Endothelial cell of umbilical vein (primary cell): Measurements from ENCODE around the gene LZIC.

Experiments
- EZH2 ChIP-seq: IDR thresholded peaks from 2 replicates; pipeline ENCODE4 v1.6.1; 2012; ENCODE audit warnings: borderline replicate concordance, low read depth, mild to moderate bottlenecking, moderate library complexity, low read length, inconsistent platforms; ENCODE audit not compliant: severe bottlenecking
- MAX ChIP-seq: IDR thresholded peaks from 2 replicates; pipeline ENCODE4 v1.6.1; 2011; ENCODE audit not compliant: insufficient read depth, insufficient read length
- POLR2A ChIP-seq: IDR thresholded peaks from 2 replicates; pipeline ENCODE4 v1.6.1; 2012; ENCODE audit warnings: low read depth, mild to moderate bottlenecking, control low read depth, low read length
- POLR2AphosphoS5 ChIP-seq: IDR thresholded peaks from 2 replicates; pipeline ENCODE4 v1.6.1; 2012; ENCODE audit warnings: low read depth, mild to moderate bottlenecking, control low read depth, low read length, moderate library complexity; ENCODE audit not compliant: insufficient read depth

- TF ChIP-seq POLR2AphosphoS5 = no peak
- TF ChIP-seq POLR2A = no peak
- no peak for TF ChIP-seq MAX
- no peak for TF ChIP-seq EZH2
These were observed 22.6 kb downstream of the LZIC start for GRCh38 chr1:9920606-9921005.
